Measurements from ENCODE around the gene CALR.
"Not testable (repeated sequence)": the region's sequence is repeated elsewhere in the genome, so short reads cannot be mapped to it uniquely, and the experiment has no call there.

Gene CALR

DNA sequence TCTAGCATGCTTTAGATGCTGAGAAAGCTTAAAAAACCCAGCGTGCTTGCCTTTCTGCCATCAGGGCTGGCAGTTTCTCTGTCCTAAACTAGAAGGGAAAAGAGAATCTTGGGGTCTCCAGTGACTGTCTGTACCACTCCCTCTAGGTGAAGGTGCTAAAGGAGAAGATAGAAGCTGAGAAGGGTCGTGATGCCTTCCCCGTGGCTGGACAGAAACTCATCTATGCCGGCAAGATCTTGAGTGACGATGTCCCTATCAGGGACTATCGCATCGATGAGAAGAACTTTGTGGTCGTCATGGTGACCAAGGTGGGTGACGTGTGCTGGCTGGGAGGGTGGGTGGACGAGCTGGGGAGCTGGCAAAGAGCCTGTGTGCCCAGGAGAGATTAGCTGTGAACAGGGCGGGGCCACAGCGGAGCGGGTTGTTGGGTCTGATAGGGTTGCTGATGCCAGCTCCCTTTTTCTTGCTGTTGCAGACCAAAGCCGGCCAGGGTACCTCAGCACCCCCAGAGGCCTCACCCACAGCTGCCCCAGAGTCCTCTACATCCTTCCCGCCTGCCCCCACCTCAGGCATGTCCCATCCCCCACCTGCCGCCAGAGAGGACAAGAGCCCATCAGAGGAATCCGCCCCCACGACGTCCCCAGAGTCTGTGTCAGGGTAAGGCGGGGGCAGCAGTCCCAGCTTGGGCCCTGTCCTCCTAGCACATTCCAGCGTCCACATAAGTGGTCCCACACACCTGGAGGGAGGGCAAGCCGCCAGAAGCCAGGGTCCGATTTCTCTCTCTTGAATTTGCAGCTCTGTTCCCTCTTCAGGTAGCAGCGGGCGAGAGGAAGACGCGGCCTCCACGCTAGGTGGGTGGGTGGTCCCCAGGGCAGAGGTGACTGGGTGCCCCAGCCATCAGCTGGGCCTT is 9.5 kb downstream of the CALR start:
- Histone ChIP-seq H3K4me1 (ENCODE audit: control insufficient read depth, insufficient read depth, low read length) (no peaks in the 10 kb centered on the region), H3K27me3 (ENCODE audit: control insufficient read depth, insufficient read depth, low read length) (no peaks in the 10 kb centered on the region), H3K9me3 (ENCODE audit: control insufficient read depth, insufficient read depth, low read length) (no peaks in the 10 kb centered on the region), H3K36me3 (ENCODE audit: control insufficient read depth, insufficient read depth, low read length) (peaks cover 52% of the 10 kb centered on the region), H3K4me3 (ENCODE audit: low read depth, low read length) (no peak overlapping the region), H3K9ac (ENCODE audit: low read depth, low read length) (no peak overlapping the region)

DNA sequence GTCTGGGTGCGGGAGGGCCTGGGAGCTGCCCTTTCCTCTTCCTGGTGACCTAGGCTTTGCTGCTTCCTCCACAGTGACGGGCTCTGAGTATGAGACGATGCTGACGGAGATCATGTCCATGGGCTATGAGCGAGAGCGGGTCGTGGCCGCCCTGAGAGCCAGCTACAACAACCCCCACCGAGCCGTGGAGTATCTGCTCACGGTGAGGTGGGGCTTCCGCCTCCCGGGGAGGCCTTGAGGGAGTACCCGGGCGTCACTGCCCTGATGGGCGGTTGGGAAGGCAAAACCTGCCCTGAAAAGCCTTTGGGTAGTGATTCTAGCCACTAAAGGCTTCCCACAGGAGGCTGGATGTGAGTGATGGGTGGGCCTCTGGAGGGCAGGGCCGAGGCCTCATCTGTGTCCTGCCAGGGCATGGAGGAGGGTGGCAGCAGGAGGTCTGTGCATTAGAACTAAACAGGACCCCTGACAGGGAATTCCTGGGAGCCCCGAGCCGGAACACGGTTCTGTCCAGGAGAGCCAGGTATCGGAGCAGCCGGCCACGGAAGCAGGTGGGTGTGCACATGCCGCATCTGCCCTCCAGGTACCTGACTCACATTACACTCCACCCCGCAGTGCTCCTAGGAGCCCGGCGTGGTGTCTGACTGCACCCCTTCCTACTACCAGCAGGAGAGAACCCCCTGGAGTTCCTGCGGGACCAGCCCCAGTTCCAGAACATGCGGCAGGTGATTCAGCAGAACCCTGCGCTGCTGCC is 10.4 kb downstream of the CALR start:
- no peaks in the 10 kb centered on the region for H3K9me3 ChIP-seq (ENCODE audit: control insufficient read depth, insufficient read depth, low read length)
- no peak overlapping the region for H3K9ac ChIP-seq (ENCODE audit: low read depth, low read length)
- no peaks in the 10 kb centered on the region for H3K27me3 ChIP-seq (ENCODE audit: control insufficient read depth, insufficient read depth, low read length)
- H3K4me1 ChIP-seq (ENCODE audit: control insufficient read depth, insufficient read depth, low read length): peaks cover under 1% of the 10 kb centered on the region
- H3K4me3 ChIP-seq (ENCODE audit: low read depth, low read length): no peak overlapping the region
- peaks cover 50% of the 10 kb centered on the region for H3K36me3 ChIP-seq (ENCODE audit: control insufficient read depth, insufficient read depth, low read length)

DNA sequence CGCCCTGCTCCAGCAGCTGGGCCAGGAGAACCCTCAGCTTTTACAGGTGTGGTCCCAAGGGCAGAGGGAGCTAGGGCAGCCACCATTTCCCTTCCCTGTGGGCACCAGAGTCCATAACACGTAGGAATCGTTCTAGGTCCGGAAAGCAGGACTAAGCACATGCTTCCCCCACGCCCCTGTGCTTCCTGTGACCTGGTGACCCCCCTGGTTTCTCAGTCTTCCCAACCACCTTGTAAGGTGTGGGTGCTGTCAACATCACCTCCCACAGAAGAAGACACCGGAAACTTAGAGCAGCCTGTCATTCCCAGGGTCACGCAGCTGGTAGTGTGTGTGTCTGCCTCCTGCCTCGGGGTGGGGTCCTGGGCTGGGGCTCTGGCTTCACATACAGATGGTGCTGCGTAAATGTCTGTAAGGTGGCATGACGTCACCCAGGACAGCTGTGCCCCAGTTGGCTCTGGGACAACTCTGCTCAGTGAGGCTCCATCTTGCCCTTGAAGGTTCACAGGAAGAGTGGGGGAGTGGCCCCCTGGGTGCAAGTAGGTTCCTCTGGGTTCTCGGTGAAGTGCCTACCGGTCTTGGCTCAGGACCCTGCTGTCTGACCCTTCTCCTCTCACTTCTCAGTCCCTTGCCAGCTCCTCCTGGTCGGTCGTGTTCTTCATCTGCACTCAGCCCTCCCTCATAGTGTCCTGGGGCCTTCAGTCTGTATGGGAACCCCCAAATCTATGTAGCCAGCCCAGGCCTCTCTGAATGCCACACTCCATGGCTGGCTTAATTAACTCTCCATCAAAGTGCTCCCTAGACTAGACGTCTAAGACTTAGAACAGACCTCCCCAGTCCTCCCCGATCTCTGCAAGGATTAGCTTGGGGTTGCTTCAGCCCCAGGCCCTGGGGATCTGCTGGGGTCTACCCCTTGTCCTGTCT is 11.2 kb downstream of the CALR start:
- no peak overlapping the region for H3K9ac ChIP-seq (ENCODE audit: low read depth, low read length)
- H3K36me3 ChIP-seq (ENCODE audit: control insufficient read depth, insufficient read depth, low read length): peaks cover 46% of the 10 kb centered on the region
- no peaks in the 10 kb centered on the region for H3K9me3 ChIP-seq (ENCODE audit: control insufficient read depth, insufficient read depth, low read length)
- no peaks in the 10 kb centered on the region for H3K27me3 ChIP-seq (ENCODE audit: control insufficient read depth, insufficient read depth, low read length)
- no peak overlapping the region for H3K4me3 ChIP-seq (ENCODE audit: low read depth, low read length)
- peaks cover 2% of the 10 kb centered on the region for H3K4me1 ChIP-seq (ENCODE audit: control insufficient read depth, insufficient read depth, low read length)

DNA sequence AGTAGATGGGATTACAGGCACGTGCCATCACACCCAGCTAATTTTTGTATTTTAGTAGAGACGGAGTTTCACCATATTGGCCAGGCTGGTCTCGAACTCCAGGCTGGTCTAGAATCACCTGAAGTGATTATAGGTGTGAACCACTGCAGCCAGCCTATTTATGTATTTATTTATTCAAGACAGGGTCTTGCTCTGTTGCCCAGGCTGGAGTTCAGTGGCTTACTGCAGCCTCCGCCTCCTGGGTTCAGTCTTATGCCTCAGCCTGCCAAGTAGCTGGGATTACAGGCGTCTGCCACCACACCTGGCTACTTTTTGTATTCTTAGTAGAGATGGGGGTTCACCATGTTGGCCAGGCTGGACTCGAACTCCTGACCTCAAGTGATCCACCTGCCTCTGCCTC is 13.6 kb downstream of the CALR start:
- not testable (repeated sequence) for H3K9ac ChIP-seq (ENCODE audit: low read depth, low read length); H3K4me1 ChIP-seq (ENCODE audit: control insufficient read depth, insufficient read depth, low read length); H3K4me3 ChIP-seq (ENCODE audit: low read depth, low read length); H3K27me3 ChIP-seq (ENCODE audit: control insufficient read depth, insufficient read depth, low read length); H3K9me3 ChIP-seq (ENCODE audit: control insufficient read depth, insufficient read depth, low read length)
- peaks cover 52% of the 10 kb centered on the region for H3K36me3 ChIP-seq (ENCODE audit: control insufficient read depth, insufficient read depth, low read length)

DNA sequence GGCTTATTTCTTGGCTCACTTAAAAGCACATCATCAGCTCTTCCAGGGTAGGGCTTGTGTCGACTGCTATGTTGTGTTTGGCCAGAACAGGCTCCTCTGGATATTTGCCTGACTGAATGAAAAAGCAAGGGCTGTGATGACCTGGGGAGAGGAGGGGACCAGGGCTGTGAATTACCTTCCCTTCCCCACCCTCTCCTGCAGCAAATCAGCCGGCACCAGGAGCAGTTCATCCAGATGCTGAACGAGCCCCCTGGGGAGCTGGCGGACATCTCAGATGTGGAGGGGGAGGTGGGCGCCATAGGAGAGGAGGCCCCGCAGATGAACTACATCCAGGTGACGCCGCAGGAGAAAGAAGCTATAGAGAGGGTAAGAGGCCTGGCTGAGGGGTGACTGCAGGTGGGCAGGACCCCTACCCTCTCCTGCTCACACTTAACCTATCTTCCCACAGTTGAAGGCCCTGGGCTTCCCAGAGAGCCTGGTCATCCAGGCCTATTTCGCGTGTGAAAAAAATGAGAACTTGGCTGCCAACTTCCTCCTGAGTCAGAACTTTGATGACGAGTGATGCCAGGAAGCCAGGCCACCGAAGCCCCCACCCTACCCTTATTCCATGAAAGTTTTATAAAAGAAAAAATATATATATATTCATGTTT is 14.2 kb downstream of the CALR start:
- Histone ChIP-seq H3K36me3 (ENCODE audit: control insufficient read depth, insufficient read depth, low read length) (peaks cover 50% of the 10 kb centered on the region), H3K9ac (ENCODE audit: low read depth, low read length) (no peak overlapping the region), H3K9me3 (ENCODE audit: control insufficient read depth, insufficient read depth, low read length) (no peaks in the 10 kb centered on the region), H3K4me3 (ENCODE audit: low read depth, low read length) (no peak overlapping the region), H3K4me1 (ENCODE audit: control insufficient read depth, insufficient read depth, low read length) (peaks cover 3% of the 10 kb centered on the region), H3K27me3 (ENCODE audit: control insufficient read depth, insufficient read depth, low read length) (no peaks in the 10 kb centered on the region)

DNA sequence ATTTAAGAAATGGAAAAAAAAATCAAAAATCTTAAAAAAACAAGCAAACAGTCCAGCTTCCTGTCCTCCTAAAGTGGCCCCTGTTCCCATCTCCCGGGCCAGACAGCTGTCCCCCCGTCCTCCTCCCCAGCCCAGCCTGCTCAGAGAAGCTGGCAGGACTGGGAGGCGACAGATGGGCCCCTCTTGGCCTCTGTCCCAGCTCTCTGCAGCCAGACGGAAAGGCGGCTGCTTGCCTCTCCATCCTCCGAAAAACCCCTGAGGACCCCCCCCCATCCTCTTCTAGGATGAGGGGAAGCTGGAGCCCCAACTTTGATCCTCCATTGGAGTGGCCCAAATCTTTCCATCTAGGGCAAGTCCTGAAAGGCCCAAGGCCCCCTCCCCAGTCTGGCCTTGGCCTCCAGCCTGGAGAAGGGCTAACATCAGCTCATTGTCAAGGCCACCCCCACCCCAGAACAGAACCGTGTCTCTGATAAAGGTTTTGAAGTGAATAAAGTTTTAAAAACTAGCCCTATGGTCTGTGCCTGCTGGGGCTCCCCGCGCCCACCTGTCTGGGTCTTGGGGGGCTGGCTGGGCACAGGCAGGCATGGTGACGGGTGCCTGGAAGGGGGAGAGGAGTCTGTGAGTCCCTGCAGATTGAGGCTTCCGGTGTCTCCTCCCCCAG is 14.9 kb downstream of the CALR start:
- peaks cover 44% of the 10 kb centered on the region for H3K36me3 ChIP-seq (ENCODE audit: control insufficient read depth, insufficient read depth, low read length)
- no peak overlapping the region for H3K4me3 ChIP-seq (ENCODE audit: low read depth, low read length)

DNA sequence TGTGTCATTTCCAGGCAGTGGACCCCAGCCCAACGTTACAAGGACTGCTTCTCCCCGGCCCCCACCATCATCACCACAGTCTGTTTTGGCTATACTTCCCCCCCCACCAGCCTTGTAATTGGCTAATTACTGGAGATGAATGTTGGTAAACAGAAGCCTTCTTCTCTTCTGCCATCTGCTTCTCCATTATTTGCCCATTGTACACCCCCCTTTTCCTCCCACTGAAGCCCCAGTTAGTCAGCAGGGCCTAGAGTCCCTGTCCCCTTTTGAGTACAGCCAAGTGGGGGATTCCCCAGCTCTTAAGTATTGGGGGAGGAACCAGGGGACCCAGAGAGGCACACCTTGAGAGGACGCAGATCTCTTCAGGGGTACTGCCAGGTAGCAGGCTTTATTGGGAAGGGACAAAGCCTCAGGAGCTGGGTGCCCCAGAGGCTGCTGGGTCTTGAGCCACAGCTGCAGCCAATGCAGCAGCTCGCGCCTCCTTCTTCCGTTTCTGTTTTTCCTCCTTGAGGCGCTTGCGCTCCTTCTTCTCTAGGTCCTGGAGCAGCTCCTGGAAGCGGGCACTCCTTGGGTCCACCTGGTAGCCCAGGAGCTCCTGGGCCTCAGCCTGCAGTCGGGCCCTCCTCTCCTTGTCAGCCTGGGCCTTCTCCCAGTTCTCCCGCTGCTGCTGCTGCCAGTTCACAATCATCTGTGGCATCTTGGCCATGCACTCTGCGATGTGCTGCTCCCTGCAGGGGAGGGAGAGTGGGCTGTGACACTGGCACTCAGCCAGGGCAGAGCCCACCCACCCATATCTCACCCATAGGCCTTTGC is 15.6 kb downstream of the CALR start:
- H3K9me3 ChIP-seq (ENCODE audit: control insufficient read depth, insufficient read depth, low read length): no peaks in the 10 kb centered on the region
- peaks cover 3% of the 10 kb centered on the region for H3K4me1 ChIP-seq (ENCODE audit: control insufficient read depth, insufficient read depth, low read length)
- no peak overlapping the region for H3K4me3 ChIP-seq (ENCODE audit: low read depth, low read length)
- no peaks in the 10 kb centered on the region for H3K27me3 ChIP-seq (ENCODE audit: control insufficient read depth, insufficient read depth, low read length)
- H3K36me3 ChIP-seq (ENCODE audit: control insufficient read depth, insufficient read depth, low read length): peaks cover 37% of the 10 kb centered on the region
- H3K9ac ChIP-seq (ENCODE audit: low read depth, low read length): no peak overlapping the region

More for the DNA sequence above, 14.9 kb downstream of the CALR start:
- Histone ChIP-seq H3K4me1 (ENCODE audit: control insufficient read depth, insufficient read depth, low read length) (peaks cover 3% of the 10 kb centered on the region), H3K9ac (ENCODE audit: low read depth, low read length) (no peak overlapping the region), H3K27me3 (ENCODE audit: control insufficient read depth, insufficient read depth, low read length) (no peaks in the 10 kb centered on the region), H3K9me3 (ENCODE audit: control insufficient read depth, insufficient read depth, low read length) (no peaks in the 10 kb centered on the region)

DNA sequence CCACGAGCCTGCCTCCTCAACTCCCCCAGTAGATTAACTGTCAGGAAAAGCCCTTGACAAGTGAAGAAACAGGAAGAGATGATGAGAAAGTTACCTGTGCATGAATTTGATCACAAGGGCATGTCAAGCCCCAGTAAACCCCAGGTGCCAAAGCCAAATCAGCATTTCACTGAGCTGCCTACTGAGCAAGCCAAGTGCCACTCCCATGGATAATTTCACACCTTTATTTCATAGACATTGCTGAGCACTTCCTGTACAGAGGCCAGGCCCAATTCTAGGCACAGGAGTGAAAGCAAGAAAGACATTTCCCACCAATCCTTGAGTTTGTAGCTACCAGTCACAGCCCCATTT is 16.2 kb downstream of the CALR start:
- Histone ChIP-seq H3K4me1 (ENCODE audit: control insufficient read depth, insufficient read depth, low read length) (peaks cover 3% of the 10 kb centered on the region), H3K9ac (ENCODE audit: low read depth, low read length) (no peak overlapping the region), H3K27me3 (ENCODE audit: control insufficient read depth, insufficient read depth, low read length) (no peaks in the 10 kb centered on the region), H3K36me3 (ENCODE audit: control insufficient read depth, insufficient read depth, low read length) (peaks cover 31% of the 10 kb centered on the region), H3K9me3 (ENCODE audit: control insufficient read depth, insufficient read depth, low read length) (no peaks in the 10 kb centered on the region), H3K4me3 (ENCODE audit: low read depth, low read length) (no peak overlapping the region)

DNA sequence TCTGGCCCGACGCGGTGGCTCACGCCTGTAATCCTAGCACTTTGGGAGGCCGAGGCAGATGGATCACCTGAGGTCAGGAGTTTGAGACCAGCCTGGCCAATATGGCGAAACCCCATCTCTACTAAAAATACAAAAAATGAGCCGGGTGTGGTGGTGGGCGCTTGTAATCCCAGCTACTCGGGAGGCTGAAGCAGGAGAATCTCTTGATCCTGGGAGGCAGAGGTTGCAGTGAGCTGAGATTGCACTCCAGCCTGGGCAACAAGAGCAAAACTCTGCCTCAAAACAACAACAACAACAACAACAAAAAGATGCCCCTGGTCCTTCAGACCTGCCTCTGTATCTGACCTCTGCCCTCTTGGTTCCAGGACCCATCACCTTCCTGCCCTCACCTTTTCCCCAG is 17.2 kb downstream of the CALR start:
- not testable (repeated sequence) for H3K27me3 ChIP-seq (ENCODE audit: control insufficient read depth, insufficient read depth, low read length); H3K9me3 ChIP-seq (ENCODE audit: control insufficient read depth, insufficient read depth, low read length); H3K4me1 ChIP-seq (ENCODE audit: control insufficient read depth, insufficient read depth, low read length)
- peak overlapping the region; percentile 99 for H3K4me3 ChIP-seq (ENCODE audit: low read depth, low read length)
- peak overlapping the region; percentile 97 for H3K9ac ChIP-seq (ENCODE audit: low read depth, low read length)
- H3K36me3 ChIP-seq (ENCODE audit: control insufficient read depth, insufficient read depth, low read length): peaks cover 24% of the 10 kb centered on the region

DNA sequence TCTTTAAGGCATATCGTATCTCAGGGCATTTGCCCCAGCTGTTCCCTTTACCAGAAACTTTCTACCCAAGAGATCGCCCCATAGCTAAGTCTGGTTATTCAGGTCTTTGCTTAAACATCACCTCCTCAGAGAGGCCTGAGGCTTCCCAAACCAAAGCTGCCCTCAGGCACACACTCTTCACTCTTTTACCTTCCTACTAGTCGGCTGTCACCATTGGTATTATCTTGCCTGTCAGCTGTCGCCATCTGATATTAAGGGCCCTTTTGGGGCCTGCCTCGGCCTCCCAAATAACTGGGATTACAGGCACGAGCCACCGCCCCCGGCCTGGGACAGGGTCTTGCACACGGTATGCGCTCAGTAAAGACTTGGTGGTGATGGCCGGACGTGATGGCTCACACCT is 17.6 kb downstream of the CALR start:
- Histone ChIP-seq H3K36me3 (ENCODE audit: control insufficient read depth, insufficient read depth, low read length) (peaks cover 20% of the 10 kb centered on the region), H3K9me3 (ENCODE audit: control insufficient read depth, insufficient read depth, low read length) (no peaks in the 10 kb centered on the region), H3K9ac (ENCODE audit: low read depth, low read length) (peak overlapping the region; percentile 97), H3K4me1 (ENCODE audit: control insufficient read depth, insufficient read depth, low read length) (peaks cover 3% of the 10 kb centered on the region), H3K4me3 (ENCODE audit: low read depth, low read length) (peak overlapping the region; percentile 99), H3K27me3 (ENCODE audit: control insufficient read depth, insufficient read depth, low read length) (no peaks in the 10 kb centered on the region)
